ENCODE results near the gene DPP10.

Gene DPP10

GRCh38 chr2:115163572-115163971, 721.1 kb downstream of the DPP10 start:
- no peak for DNase-seq

- DNase-seq: no peak
Measured at GRCh38 chr2:115165529-115166109, 723.2 kb downstream of the DPP10 start.

GRCh38 chr2:115168457-115168856, 726.0 kb downstream of the DPP10 start:
- DNase-seq: no peak

- no peak for DNase-seq
Measured at GRCh38 chr2:115169814-115170213, 727.4 kb downstream of the DPP10 start.

- no peak for DNase-seq
Measured at GRCh38 chr2:115171751-115172150, 729.3 kb downstream of the DPP10 start.

- no peak for DNase-seq
Measured at GRCh38 chr2:115174651-115175050, 732.2 kb downstream of the DPP10 start.

GRCh38 chr2:115183144-115183543, 740.7 kb downstream of the DPP10 start:
- no peak for DNase-seq

GRCh38 chr2:115190459-115190858, 748.0 kb downstream of the DPP10 start:
- no peak for DNase-seq

GRCh38 chr2:115194623-115195022, 752.2 kb downstream of the DPP10 start:
- no peak for DNase-seq

- no peak for DNase-seq
Measured at GRCh38 chr2:115196587-115196986, 754.1 kb downstream of the DPP10 start.

- no peak for DNase-seq
Measured at GRCh38 chr2:115199966-115200365, 757.5 kb downstream of the DPP10 start.

GRCh38 chr2:115201386-115201785, 758.9 kb downstream of the DPP10 start:
- no peak for DNase-seq

GRCh38 chr2:115208493-115209164, 766.2 kb downstream of the DPP10 start:
- no peak for DNase-seq

GRCh38 chr2:115214050-115214449, 771.6 kb downstream of the DPP10 start:
- DNase-seq: no peak

- no peak for DNase-seq
Measured at GRCh38 chr2:115219296-115219695, 776.9 kb downstream of the DPP10 start.

GRCh38 chr2:115234186-115234585, 791.7 kb downstream of the DPP10 start:
- DNase-seq: no peak

GRCh38 chr2:115234737-115235136, 792.3 kb downstream of the DPP10 start:
- no peak for DNase-seq

- no peak for DNase-seq
Measured at GRCh38 chr2:115248066-115248465, 805.6 kb downstream of the DPP10 start.

- no peak for DNase-seq
Measured at GRCh38 chr2:115277366-115277765, 834.9 kb downstream of the DPP10 start.

GRCh38 chr2:115285416-115285815, 843.0 kb downstream of the DPP10 start:
- no peak for DNase-seq

GRCh38 chr2:115290478-115290877, 848.0 kb downstream of the DPP10 start:
- no peak for DNase-seq

- DNase-seq: no peak
Measured at GRCh38 chr2:115292742-115293141, 850.3 kb downstream of the DPP10 start.

- no peak for DNase-seq
Measured at GRCh38 chr2:115294999-115295398, 852.6 kb downstream of the DPP10 start.

- no peak for DNase-seq
Measured at GRCh38 chr2:115297056-115297455, 854.6 kb downstream of the DPP10 start.

GRCh38 chr2:115299199-115299598, 856.8 kb downstream of the DPP10 start:
- no peak for DNase-seq

Measured in CD4-positive, alpha-beta T cell treated with Interferon gamma for 1 hour (primary cell).